HCT116 (cell line): ENCODE data around the gene TARS3.

ENCODE experiments used
- CTCF ChIP-seq, 3 experiments: fragments of 200-600 bp in 1 of 3; sonication (generic) in 1 of 3; IDR thresholded peaks in 2 of 3; conservative IDR thresholded peaks in 1 of 3; 2 replicates each; pipeline ENCODE4 v1.5.1; 2012 to 2017; ENCODE audit warnings: low read depth in 2 of 3, low read length in 2 of 3, antibody characterized with exemption in 1 of 3, borderline replicate concordance in 1 of 3, control low read depth in 1 of 3, mild to moderate bottlenecking in 1 of 3, mixed read lengths in 1 of 3, mixed run types in 1 of 3, moderate library complexity in 1 of 3; ENCODE audit not compliant: insufficient read depth in 1 of 3
- EGR1 ChIP-seq: IDR thresholded peaks from 2 replicates; pipeline ENCODE4 v1.6.1; 2012; ENCODE audit warnings: low read depth
- EZH2phosphoT487 ChIP-seq: fragments of 200-600 bp; IDR thresholded peaks from 2 replicates; pipeline ENCODE4 v1.6.1; 2018; ENCODE audit warnings: antibody characterized with exemption, borderline replicate concordance
- POLR2A ChIP-seq: IDR thresholded peaks from 2 replicates; pipeline ENCODE4 v1.7.0; 2011; ENCODE audit warnings: borderline replicate concordance; ENCODE audit not compliant: insufficient read depth, insufficient read length; ENCODE audit errors: extremely low read depth
- POLR2AphosphoS5 ChIP-seq: IDR thresholded peaks from 2 replicates; pipeline ENCODE4 v1.6.1; 2011; ENCODE audit warnings: mild to moderate bottlenecking, low read depth, low read length, moderate library complexity
- REST ChIP-seq: IDR thresholded peaks from 2 replicates; pipeline ENCODE4 v1.6.1; 2012; ENCODE audit warnings: low read depth
- SIN3A ChIP-seq: IDR thresholded peaks from 2 replicates; pipeline ENCODE4 v1.6.1; 2012; ENCODE audit warnings: low read depth

GRCh38 chr15:101641129-101641764, 83.0 kb downstream of the TARS3 start:
- TF ChIP-seq CTCF (IDR thresholded peaks at IDR 0.05 in 2 of 3, conservative IDR thresholded peaks at IDR 0.05 in 1 of 3; ENCODE audit: borderline replicate concordance in 1 of 3, insufficient read depth in 1 of 3, low read depth in 2 of 3, low read length in 2 of 3) (peak; percentile 74 to 98 (median 89)), EGR1 (no peak), POLR2AphosphoS5 (no peak), POLR2A (no peak), EZH2phosphoT487 (no peak), SIN3A (no peak), REST (no peak)
